PC-3 (cell line): ENCODE measurements around the gene SLC17A8.

Source experiments
- CTCF ChIP-seq: fragments of 300-600 bp; sonication (generic); conservative IDR thresholded peaks from 2 replicates; pipeline ENCODE4 v1.5.1; 2017; ENCODE audit warnings: antibody characterized with exemption, low read depth, mild to moderate bottlenecking, low read length
- EZH2 ChIP-seq: fragments of 300-600 bp; sonication (generic); IDR thresholded peaks from one replicate; pipeline ENCODE4 v1.6.1; 2017; ENCODE audit warnings: antibody characterized with exemption, mild to moderate bottlenecking, low read length; ENCODE audit not compliant: unreplicated experiment
- EZH2phosphoT487 ChIP-seq: fragments of 300-600 bp; sonication (generic); IDR thresholded peaks from 2 replicates; pipeline ENCODE4 v1.6.1; 2018; ENCODE audit warnings: mild to moderate bottlenecking, antibody characterized with exemption, low read length, borderline replicate concordance

- TF ChIP-seq EZH2phosphoT487 (no peak), CTCF (no peak), EZH2 (no peak)
Observed at GRCh38 chr12:100426145-100426544, 69.3 kb downstream of the SLC17A8 start.
